HL-60 (cell line): ENCODE results near the gene PRKAG2.

Experiments used
- CTCF ChIP-seq: IDR thresholded peaks from one replicate; pipeline ENCODE4 v1.5.1; 2011; ENCODE audit warnings: low read length, control low read depth, inconsistent platforms; ENCODE audit not compliant: insufficient read depth
- GABPA ChIP-seq: IDR thresholded peaks from 2 replicates; pipeline ENCODE4 v1.6.1; 2012; ENCODE audit warnings: low read depth
- POLR2AphosphoS5 ChIP-seq: IDR thresholded peaks from 2 replicates; pipeline ENCODE4 v1.6.1; 2012; ENCODE audit warnings: low read depth
- REST ChIP-seq: IDR thresholded peaks from 2 replicates; pipeline ENCODE4 v1.6.1; 2012; ENCODE audit warnings: low read depth; ENCODE audit not compliant: insufficient replicate concordance
- SPI1 ChIP-seq: IDR thresholded peaks from 2 replicates; pipeline ENCODE4 v1.6.1; 2012; ENCODE audit warnings: low read depth, mild to moderate bottlenecking, borderline replicate concordance

GRCh38 chr7:151816562-151817314 is 60.2 kb downstream of the PRKAG2 start:
- no peak for TF ChIP-seq CTCF
- TF ChIP-seq POLR2AphosphoS5: no peak
- TF ChIP-seq GABPA: no peak
- no peak for TF ChIP-seq SPI1
- no peak for TF ChIP-seq REST
